Muscle of leg (tissue), 11 donors: ENCODE data around the gene WDSUB1. TPM values are rescaled to one million over a fixed set of nuclear protein-coding genes. Genes with fewer than 3 reads are reported as not detected.

Source experiments
- DNase-seq: peaks from one replicate; pipeline ENCODE4 v3.0.0; 2013
- H3K27ac ChIP-seq: one replicate; pipeline ENCODE4 v1.5.1; 2013; ENCODE audit warnings: mild to moderate bottlenecking, low read length, control low read depth
- H3K27me3 ChIP-seq: one replicate; pipeline ENCODE4 v1.6.1; 2013; ENCODE audit warnings: low read length; ENCODE audit not compliant: control insufficient read depth, insufficient read depth
- H3K36me3 ChIP-seq: one replicate; pipeline ENCODE4 v1.6.1; 2013; ENCODE audit warnings: low read length; ENCODE audit not compliant: control insufficient read depth, insufficient read depth
- H3K4me1 ChIP-seq: one replicate; pipeline ENCODE4 v1.6.1; 2013; ENCODE audit warnings: low read length; ENCODE audit not compliant: control insufficient read depth, insufficient read depth
- H3K4me3 ChIP-seq: one replicate; pipeline ENCODE4 v1.5.1; 2013; ENCODE audit warnings: low read length, control low read depth
- H3K9me3 ChIP-seq: replicated peaks from 2 replicates; pipeline ENCODE4 v1.6.1; 2013; ENCODE audit warnings: low read depth, low read length; ENCODE audit not compliant: control insufficient read depth
- WGBS: methylation state at CpG from one replicate; pipeline ENCODE4 v1.1.5; 2013; ENCODE audit warnings: missing lambda C conversion rate; ENCODE audit not compliant: insufficient coverage; 5-methylcytosine and 5-hydroxymethylcytosine counted together
- polyA plus RNA-seq, 8 donors: library from polyadenylated mRNA; unstranded; fragments of 120-200 nt; gene quantifications; one replicate each; pipeline versions ENCODE4 v1.2.1 to v1.2.3, GENCODE V29; 2013; ENCODE audit warnings: inconsistent platforms in 1 of 8, low replicate concordance in 1 of 8; ENCODE audit not compliant: insufficient read length in 8 of 8, insufficient read depth in 1 of 8
- total RNA-seq: library from RNA; stranded (reverse); fragments of 120-200 nt; gene quantifications from one replicate; pipeline ENCODE4 v1.2.4, GENCODE V29; 2013

Gene WDSUB1
- total and polyA plus RNA-seq, 9 donors, result 6.0 to 9.5 (median 7.9) TPM

DNA sequence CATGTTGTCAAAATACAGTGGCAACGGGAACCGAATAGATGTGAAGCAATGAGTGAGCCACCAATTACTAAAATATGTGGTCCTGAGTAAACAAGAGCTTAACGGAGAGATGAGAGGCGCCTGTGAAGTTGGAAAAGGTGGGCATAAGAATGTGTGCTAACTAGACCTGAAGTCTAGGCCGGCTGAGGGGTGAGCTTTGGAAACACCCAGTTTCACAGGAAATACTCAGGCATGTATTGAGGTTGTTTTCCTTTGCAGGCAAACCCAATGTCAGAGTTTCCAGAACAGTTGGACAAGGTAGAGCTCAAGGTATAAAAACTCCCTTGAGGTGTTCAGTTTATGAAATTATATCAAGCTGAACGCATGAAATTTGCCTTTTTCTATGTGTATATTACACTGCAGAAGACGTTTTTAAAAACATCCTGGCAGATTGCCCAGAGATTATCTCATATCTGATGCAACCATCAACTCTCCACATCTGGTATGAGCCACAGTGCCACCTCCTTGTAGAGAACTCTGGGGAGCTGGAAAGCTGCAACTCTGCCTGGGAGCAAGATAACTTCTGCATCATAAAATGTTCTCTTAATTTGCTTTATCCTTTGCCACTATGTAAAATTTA, 3.9 kb upstream of the WDSUB1 start:
- peak; percentile 80 for DNase-seq
- H3K4me1 ChIP-seq, result peaks cover 13% of the 10 kb centered on the region
- 79% methylated on average over 2 of the region's 7 CpGs for WGBS

DNA sequence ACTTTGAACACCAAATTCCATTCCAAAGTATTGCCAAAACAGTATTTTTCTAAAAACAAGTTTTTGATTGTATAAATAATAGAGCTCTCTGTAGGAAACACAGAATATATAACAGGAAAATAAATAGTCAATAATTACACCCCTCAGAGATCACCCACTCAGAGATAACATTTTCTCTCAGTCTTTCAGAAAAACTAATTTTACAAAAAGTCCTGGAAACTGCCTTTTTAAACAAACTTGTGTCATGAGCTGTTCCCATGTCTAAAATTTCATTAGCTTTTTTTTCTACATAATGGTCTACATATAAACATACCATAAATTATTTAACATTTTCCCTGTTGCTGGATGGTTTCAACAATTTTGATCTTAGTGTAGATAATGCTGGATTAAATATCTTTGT, 1.2 kb upstream of the WDSUB1 start:
- no peaks in the 10 kb centered on the region for H3K9me3 ChIP-seq
- DNase-seq, result no peak
- no peaks in the 10 kb centered on the region for H3K36me3 ChIP-seq
- no peak overlapping the region for H3K4me3 ChIP-seq
- H3K4me1 ChIP-seq, result peaks cover 13% of the 10 kb centered on the region
- no peak overlapping the region for H3K27ac ChIP-seq
- H3K27me3 ChIP-seq, result no peaks in the 10 kb centered on the region

More for the DNA sequence above, 3.9 kb upstream of the WDSUB1 start:
- H3K36me3 ChIP-seq, result no peaks in the 10 kb centered on the region
- peak overlapping the region; percentile 75 for H3K27ac ChIP-seq
- no peak overlapping the region for H3K4me3 ChIP-seq
- H3K9me3 ChIP-seq, result no peaks in the 10 kb centered on the region
- no peaks in the 10 kb centered on the region for H3K27me3 ChIP-seq

DNA sequence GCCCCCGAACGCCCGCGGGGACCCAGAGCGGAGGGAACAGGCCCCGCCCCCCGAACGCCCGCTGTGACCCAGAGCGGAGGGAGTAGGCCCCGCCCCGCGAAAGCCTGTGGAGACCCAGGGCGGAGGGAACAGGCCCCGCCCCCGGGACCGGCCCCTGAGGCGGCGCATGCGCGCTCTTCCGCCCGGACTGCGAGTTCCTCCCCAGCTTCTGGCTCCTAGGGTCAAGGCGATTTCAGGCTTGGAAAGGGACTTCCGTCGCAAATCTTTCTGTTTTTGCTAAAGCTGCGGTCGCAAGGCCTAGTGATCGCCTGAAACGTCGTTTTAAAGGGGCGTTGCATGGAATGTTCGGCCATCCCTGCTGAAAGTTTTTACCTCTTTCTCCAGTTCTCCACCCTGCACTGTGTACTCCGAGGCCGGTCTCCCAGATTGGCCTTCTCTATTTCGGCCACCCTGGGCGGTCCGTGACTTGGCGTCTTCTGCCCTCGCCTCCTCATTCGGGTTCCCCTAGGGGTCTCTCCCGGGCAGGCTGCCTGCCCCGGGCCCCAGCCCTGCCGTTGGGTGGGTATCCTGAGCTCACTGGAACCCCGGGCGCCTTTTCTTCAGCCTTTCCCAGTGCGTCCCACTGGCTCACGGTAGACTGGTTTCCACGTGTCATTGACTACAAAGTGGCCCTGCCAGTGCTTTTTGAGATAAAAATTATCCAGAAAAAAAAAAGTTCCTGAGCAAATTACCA, 372 bp upstream of the WDSUB1 start:
- Histone ChIP-seq H3K27ac (peak overlapping the region; percentile 93), H3K4me3 (peak overlapping the region; percentile 69), H3K4me1 (peaks cover 13% of the 10 kb centered on the region), H3K9me3 (no peaks in the 10 kb centered on the region), H3K36me3 (no peaks in the 10 kb centered on the region), H3K27me3 (no peaks in the 10 kb centered on the region)
- under 1% methylated on average over 45 of the region's 50 CpGs for WGBS
- peak; percentile 98 for DNase-seq

DNA sequence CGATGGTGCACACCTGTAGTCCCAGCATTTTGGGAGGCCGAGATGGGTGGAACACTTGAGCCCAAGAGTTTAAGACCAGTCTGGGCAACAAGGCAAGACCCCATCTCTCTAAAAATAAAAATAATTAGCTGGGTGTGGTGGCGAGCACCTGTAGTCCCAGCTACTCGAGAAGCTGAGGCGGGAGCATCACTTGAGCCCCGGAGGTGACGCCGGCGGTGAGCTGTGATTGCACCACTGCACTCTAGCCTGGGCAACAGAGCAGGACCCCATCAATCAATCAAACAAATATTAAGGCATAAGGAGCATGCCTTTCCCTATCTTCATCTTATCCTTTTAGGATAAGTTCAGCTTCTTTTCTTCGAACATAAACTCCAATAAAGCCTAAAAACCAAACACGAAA, 1.1 kb downstream of the WDSUB1 start:
- WGBS, result 86% methylated on average over 9 of the region's 11 CpGs

DNA sequence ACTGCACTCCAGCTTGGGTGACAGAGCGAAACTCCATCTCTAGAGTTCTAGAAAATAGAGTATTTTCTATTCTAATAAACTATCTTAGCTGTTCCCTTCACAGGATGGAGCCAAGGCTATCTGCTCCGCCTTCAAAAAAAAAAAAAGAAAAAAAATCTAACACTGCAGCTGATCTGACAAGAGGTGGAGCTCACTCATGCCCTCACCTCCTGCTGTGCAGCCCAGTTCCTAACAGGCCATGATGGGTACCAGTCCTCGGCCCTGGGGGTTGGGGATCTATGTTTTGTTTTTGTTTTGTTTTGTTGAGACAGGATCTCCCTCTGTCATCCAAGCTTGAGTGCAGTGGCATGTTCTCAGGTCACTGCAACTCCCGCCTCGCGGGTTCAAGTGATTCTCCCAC, 3.0 kb downstream of the WDSUB1 start:
- peaks cover 2% of the 10 kb centered on the region for H3K36me3 ChIP-seq
- WGBS, result 100% methylated on average over 3 of the region's 6 CpGs
- H3K9me3 ChIP-seq, result no peaks in the 10 kb centered on the region
- DNase-seq, result no peak
- no peak overlapping the region for H3K4me3 ChIP-seq
- H3K27ac ChIP-seq, result no peak overlapping the region
- peaks cover 8% of the 10 kb centered on the region for H3K4me1 ChIP-seq
- no peaks in the 10 kb centered on the region for H3K27me3 ChIP-seq

More for the DNA sequence above, 1.1 kb downstream of the WDSUB1 start:
- H3K27me3 ChIP-seq, result no peaks in the 10 kb centered on the region
- peak overlapping the region; percentile 78 for H3K27ac ChIP-seq
- peaks cover 11% of the 10 kb centered on the region for H3K4me1 ChIP-seq
- DNase-seq, result no peak
- peak overlapping the region; percentile 69 for H3K4me3 ChIP-seq
- no peaks in the 10 kb centered on the region for H3K9me3 ChIP-seq
- peaks cover 2% of the 10 kb centered on the region for H3K36me3 ChIP-seq

DNA sequence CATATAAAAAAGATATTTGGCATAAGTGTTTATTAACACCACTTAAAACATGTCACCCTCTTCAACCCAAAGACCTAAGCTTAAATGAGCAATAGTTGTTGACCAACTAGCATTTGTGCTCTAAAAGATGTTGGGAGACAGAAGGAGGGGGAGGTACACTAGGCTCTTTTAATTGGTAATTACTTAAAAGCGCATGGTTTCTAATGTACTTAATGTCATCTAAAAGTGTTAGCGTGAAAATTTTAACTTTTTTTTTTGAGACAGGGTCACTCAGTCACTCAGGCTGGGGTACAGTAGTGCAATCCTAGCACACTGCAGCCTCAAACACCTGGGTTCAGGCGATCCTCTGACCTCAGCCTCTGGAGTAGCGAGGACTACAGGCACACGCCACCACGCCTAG, 5.5 kb downstream of the WDSUB1 start:
- peaks cover 2% of the 10 kb centered on the region for H3K36me3 ChIP-seq
- WGBS, result 100% methylated on average over 2 of the region's 6 CpGs

DNA sequence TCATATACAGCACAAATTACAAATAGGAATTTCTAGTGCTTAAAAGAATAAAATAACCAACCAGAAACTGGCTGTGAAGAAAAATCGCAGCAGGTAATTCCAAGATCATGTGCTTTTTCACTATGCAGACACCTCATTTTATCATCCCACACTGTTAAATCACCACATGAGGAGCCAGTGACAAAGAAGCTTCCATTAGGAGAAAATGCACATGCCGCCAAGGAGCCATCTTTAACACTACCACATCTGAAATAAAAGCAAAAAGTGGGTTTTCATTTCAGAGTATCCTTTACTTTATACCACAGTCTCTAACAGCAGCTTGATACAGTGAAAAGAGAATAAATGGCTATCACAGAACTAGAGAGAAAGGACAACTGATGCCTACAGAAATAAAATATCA, 6.8 kb downstream of the WDSUB1 start:
- DNase-seq, result no peak
- Histone ChIP-seq H3K27ac (no peak overlapping the region), H3K4me1 (no peaks in the 10 kb centered on the region), H3K9me3 (no peaks in the 10 kb centered on the region), H3K4me3 (no peak overlapping the region), H3K36me3 (peaks cover 2% of the 10 kb centered on the region), H3K27me3 (no peaks in the 10 kb centered on the region)
- 100% methylated on average over 1 of the region's 2 CpGs for WGBS

More for the DNA sequence above, 5.5 kb downstream of the WDSUB1 start:
- Histone ChIP-seq H3K4me1 (peaks cover 3% of the 10 kb centered on the region), H3K27ac (no peak overlapping the region), H3K4me3 (no peak overlapping the region), H3K9me3 (no peaks in the 10 kb centered on the region), H3K27me3 (no peaks in the 10 kb centered on the region)
- no peak for DNase-seq

DNA sequence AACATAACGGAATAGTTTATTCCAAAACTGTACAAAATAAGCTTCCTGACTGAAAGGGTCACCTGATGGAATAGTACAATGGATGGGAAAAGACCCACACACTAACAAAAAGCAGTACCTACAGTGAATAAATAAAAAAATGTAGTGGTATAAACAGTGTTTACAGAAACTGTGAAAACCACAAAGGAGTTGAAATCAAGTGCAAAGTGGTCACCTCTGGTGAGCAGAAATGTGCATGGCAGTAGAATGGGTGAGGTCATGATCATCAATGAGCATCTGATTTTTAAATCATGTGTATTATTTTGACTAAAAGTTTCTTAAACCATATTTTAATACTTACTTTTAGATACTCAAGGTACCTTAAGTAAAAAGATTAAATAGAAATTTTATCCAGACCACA, 11.4 kb downstream of the WDSUB1 start:
- no peaks in the 10 kb centered on the region for H3K27me3 ChIP-seq
- peaks cover 10% of the 10 kb centered on the region for H3K36me3 ChIP-seq
- DNase-seq, result no peak
- no peaks in the 10 kb centered on the region for H3K4me1 ChIP-seq
- H3K9me3 ChIP-seq, result no peaks in the 10 kb centered on the region
- no CpG with 5 or more reads among the region's 1 CpG for WGBS
- no peak overlapping the region for H3K27ac ChIP-seq
- no peak overlapping the region for H3K4me3 ChIP-seq

DNA sequence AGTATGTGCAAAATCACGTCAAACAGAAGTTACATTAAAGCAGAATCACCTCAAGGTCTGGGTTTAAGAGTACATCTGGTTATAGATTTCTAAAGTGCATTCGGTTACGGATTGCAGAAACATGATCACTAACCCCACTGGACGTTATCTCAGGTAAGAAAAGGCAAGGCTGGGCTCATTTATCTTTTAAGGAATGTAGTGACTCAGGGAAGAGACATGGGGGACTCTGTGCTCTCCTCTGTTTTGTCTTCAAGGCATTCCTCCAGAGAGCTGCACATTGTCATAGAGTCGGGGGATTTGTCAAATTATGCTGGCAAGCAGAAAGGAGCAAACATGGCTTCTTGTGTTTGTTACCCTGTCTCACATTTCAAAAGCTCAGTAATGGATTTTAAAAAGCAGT, 14.3 kb downstream of the WDSUB1 start:
- no CpG with 5 or more reads among the region's 5 CpGs for WGBS
- no peak for DNase-seq
- Histone ChIP-seq H3K4me3 (no peak overlapping the region), H3K27me3 (no peaks in the 10 kb centered on the region), H3K4me1 (no peaks in the 10 kb centered on the region), H3K27ac (no peak overlapping the region), H3K9me3 (no peaks in the 10 kb centered on the region), H3K36me3 (peaks cover 10% of the 10 kb centered on the region)

DNA sequence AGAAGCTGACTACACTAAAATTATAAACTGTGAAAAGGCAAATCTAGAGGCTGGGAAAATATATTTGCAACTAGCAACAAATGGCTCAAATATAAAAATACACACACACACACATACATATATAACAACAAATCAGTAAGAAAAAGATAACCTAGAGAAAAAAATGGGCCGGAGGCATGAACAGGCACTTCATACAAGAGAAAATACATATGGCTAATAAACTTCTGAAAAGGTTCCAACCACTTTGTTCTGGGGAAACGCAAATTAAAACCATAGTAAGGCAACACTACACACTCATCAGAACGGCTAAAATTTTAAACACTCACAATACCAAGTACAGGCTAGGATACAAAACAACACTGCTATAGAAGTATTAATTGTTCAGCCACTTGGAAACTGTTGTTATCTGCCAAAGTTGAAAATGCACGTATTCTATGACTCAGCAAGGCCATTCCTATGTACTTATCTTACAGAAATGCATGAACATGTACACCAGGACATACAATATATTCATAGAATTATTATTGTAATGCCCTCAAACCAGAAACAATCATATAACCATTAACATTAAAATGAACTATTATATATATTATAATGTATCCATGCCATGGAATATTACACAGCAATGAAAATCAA, 15.6 kb downstream of the WDSUB1 start:
- Histone ChIP-seq H3K9me3 (no peaks in the 10 kb centered on the region), H3K4me3 (no peak overlapping the region), H3K4me1 (no peaks in the 10 kb centered on the region), H3K36me3 (peaks cover 10% of the 10 kb centered on the region), H3K27me3 (no peaks in the 10 kb centered on the region), H3K27ac (no peak overlapping the region)
- DNase-seq, result no peak
- no CpG with 5 or more reads among the region's 4 CpGs for WGBS
